ENCODE data around the gene NAP1L4.
A peak's percentile ranks its signal among the peaks of the same experiment; 100 is the strongest.

The NAP1L4 gene

GRCh38 chr11:2934021-2934550 is 58.0 kb downstream of the NAP1L4 start:
- DNase-seq: no peak

- peak in 1 of 2 donors; percentile 34 for DNase-seq
Observed at GRCh38 chr11:2933375-2934020, 58.6 kb downstream of the NAP1L4 start.

DNA sequence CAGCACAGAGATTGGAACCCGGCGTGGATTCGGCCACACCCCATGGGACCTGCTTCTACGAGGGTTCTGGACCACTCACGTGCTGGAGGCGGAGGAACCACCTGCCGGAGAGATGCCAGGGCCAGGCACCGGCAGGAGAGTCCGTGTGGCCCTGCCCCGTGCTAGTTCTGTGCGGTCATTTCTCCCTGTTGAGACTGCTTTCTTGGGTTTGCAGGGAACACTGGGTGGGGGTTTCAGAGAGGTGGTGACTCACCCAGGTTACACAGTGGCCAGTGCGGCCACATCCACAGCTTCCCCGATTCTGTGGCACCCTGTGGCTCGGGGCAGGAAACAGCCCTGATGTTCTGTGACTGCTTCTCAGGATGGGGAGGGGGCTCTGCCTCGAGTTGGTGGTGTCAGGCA is 59.3 kb downstream of the NAP1L4 start:
- DNase-seq: no peak

- no peak for DNase-seq
Observed at GRCh38 chr11:2931771-2932738, 60.1 kb downstream of the NAP1L4 start.

DNA sequence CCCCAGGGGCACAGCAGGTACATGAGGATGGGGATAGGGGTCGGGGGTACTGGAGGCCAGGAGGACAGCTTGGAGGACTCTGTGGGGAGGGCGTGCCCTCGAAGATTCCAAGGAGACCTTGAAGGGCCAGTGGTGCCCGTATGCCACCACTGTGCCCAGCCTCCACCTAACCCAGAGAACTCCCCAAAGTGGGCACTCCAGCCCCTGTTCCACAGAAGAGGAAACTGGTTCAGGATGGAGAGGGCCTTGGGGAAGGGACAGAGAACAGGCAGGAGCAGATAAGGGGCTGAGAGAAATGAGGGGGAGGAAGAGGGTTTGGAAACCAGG is 60.7 kb downstream of the NAP1L4 start:
- no peak for DNase-seq

- DNase-seq: peak; percentile 32 to 43
Observed at GRCh38 chr11:2930704-2931419, 61.3 kb downstream of the NAP1L4 start.

DNA sequence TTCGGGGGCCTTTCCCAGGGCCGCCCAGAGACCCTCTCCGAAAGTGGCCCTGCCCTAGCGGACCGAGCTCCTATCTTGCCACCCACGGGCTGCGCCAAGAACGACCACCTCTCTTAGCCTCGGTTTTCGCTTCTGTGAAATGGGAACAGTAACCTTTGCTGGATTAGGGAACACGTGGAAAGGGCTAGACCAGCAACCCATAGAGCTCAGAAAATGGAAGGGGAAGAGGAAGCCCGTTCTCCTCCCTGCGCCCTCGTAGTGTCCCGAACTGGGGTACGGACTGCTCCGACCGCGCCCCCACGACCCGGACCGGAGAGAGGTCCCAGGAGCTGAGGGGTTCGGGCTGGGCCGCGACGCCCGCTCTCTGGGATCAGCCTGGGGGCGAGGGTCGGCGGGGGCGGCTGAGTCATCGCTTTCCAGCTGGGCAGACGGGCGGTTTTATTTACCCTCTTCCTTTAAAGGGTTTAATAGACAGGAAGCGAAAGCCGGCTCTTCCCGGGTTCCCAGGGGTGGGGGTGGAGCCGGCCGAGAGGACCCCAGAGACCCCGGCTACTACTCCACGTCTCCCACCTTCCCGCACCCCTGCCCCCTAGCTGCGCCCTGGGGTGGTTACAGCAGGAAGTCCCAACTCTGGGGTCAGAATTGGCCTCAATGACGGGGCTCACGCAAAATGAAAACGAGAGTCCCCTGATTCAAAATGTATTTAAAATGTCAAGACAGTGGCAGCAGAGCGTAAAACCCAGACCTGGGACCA is 62.0 kb downstream of the NAP1L4 start:
- no peak for DNase-seq

DNA sequence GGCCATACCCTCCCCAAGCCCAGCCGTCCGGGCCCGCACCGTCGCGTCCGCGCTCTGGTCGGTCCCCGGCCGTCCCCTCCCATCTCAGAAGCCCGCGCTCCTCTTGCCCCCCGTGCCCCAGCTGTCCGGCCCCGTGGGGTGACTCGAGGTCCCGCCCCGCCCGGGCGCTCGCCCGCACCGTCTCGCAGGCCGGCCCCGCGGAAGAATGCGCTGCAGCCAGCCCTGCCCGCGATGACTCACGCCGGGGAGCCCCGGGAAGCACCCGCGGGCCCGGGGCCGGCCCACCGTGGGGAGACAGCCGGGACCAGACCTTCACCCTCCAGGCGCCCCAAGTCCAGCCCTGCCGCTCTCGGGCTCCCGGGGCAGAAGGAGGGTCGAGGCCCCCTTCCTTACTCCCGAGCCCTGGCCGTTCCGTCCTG is 62.6 kb downstream of the NAP1L4 start:
- DNase-seq: peak; percentile 39 to 50

DNA sequence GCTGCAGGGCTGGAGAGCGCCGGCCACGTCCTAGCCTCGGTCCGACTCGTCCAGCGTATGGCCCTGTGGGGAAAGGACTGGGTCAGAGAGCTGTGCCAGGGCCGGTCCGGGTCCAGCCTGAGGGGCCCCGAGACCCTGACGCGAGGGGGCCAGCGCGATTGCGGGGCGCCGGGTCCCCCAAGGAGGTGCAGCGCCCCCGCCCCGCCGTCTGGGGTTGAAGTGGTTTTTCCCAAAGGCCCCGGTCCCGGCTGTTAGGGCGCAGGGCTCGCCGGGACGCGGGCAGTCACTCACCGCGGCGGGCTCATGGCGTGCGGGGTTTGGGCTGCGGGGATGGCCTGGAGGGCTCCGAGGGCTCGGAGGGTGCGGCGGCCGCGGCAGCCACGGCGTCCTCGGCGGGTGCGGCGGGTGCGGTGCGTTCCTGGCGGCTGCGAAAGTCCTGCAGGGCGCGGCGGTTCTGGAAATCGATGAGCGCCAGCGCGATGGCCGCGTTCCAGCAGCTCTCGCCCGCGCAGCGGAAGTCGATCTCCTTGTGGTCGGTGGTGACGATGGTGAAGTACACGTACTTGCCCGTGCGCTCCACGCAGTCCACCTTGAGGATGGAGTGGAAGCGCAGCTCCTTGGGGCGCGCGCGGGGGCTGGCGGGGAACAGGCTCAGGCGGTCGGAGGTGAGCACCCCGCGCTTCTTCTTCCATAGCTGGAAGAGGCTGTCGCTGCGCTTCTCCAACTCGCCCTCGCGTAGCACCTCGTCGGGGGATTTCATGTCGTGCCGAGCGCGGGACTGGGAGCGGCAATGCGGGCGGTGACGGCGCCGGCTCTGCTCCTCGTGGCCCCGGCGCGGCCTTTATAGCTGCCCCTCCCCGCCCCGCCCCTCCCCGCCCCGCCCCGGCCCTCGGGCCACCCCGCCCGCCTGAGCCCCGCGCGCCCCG is 63.3 kb downstream of the NAP1L4 start, which contains the start of gene PHLDA2:
TSS of gene PHLDA2 (minus strand) at position 816 of the 926 bp plus-strand sequence. CDS start at position 760, 56 bp downstream.
- peak; percentile 48 to 58 for DNase-seq

- DNase-seq: no peak
Observed at GRCh38 chr11:2927851-2928604, 64.1 kb downstream of the NAP1L4 start.

DNA sequence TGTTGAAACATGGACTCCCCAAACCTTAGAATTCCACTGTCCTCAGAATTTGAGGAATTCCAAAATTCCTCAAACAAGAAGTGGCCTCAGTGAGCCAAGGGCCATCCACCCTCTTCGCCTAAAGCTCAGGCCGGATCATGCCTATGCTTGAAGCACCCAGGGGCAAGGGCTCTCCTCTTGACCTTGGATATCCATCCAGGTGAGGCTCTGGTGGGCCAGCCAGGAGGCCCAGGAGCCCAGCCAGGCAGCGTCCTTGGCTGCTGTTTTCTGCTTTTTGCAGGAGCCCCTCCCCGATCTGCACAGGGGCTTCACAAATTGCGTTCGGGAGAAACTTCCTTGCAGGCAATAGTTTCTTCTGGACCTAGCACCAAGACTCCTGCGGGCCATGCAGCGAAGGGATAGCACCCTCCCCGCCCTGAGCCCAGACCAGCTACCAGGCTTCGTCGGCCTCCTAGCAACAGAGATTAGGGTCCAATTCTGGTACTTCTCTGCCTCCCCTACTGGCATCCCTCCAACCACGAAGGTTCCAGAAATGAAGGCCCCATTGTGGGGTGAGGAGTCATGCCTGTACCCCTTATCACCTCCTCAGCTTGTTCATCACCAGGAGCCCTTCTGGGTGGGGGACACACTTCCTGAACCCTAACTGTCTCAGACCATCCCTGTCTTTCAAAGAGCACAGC is 64.9 kb downstream of the NAP1L4 start:
- no peak for DNase-seq

GRCh38 chr11:2926611-2927051 is 65.5 kb downstream of the NAP1L4 start:
- DNase-seq: no peak

- DNase-seq: no peak
Observed at GRCh38 chr11:2924821-2925675, 67.1 kb downstream of the NAP1L4 start.

- DNase-seq: no peak
Observed at GRCh38 chr11:2924381-2924780, 67.7 kb downstream of the NAP1L4 start.

GRCh38 chr11:2923446-2924375 is 68.4 kb downstream of the NAP1L4 start:
- no peak for DNase-seq

DNA sequence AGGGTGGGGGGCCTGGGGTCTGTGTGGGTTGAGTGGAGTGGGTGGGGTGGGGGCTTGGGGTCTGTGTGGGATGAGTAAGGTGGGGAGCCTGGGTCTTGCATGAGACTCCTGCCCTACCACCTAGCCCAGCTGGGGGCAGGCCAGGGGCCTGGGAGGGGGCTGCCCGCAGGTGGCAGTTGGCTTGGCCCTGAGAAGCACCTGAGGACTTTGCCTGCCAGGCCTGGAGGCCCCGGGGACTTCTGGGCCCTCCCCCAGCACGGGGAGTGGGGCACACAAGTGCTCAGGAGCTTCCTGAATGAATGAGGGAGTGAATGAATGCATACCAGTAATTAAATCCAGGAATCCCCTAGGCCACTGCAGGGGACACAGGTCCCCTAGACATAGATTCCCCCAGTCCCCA is 69.5 kb downstream of the NAP1L4 start:
- no peak for DNase-seq

GRCh38 chr11:2921742-2922493 is 70.2 kb downstream of the NAP1L4 start:
- no peak for DNase-seq
